HCT116 (cell line): ENCODE results near the gene CPEB2. TPM values are rescaled to one million over a fixed set of nuclear protein-coding genes. Genes with fewer than 3 reads are reported as not detected.

Source experiments
- ATAC-seq: fragments of 200-7000 bp; cut with Tn5 transposase; 2 replicates; pipeline ENCODE4 v1.9.1; 2020; ENCODE audit warnings: mild to moderate bottlenecking, moderate library complexity
- BruUV-seq: library from RNA; stranded (reverse); fragments of 400-500 nt; replicated peaks from 2 replicates; lab custom pipeline; 2021; lab: Mats Ljungman, UMichigan
- CTCF ChIA-PET: fragments of 300-600 bp; sonication (Branson Sonifier 250); formaldehyde crosslinking; loops from one replicate; lab custom pipeline; 2021; ENCODE audit warnings: antibody characterized with exemption; lab: Charles Lee
- POLR2A ChIA-PET: fragments of 300-600, 350-600 bp; sonication (Branson Sonifier 250); formaldehyde crosslinking; loops from one replicate; lab custom pipeline; 2021; ENCODE audit warnings: antibody characterized with exemption; lab: Charles Lee
- RAD21 ChIA-PET, 2 experiments: fragments of 300-600 bp; sonication (Branson Sonifier 250); formaldehyde crosslinking; loops; one replicate each; lab custom pipeline; 2023; ENCODE audit warnings: low total read pairs in 2 of 2; ENCODE audit not compliant: uncharacterized antibody in 2 of 2, unreplicated experiment in 2 of 2, low non-redundant PET in 1 of 2; lab: Charles Lee
- DNase-seq: peaks from one replicate; pipeline ENCODE4 v3.0.0-alpha.2; 2010; ENCODE audit warnings: low read depth, low spot score
- H2AFZ ChIP-seq: fragments of 200-600 bp; shearing (Covaris generic), sonication (generic); 2 replicates; pipeline ENCODE4 v1.6.1; 2017; ENCODE audit warnings: low read depth, mixed run types, mixed read lengths, antibody characterized with exemption, low read length; ENCODE audit not compliant: poor library complexity, severe bottlenecking
- H3K27ac ChIP-seq: 2 replicates; pipeline ENCODE4 v1.5.1; 2012; ENCODE audit warnings: low read depth, low read length
- H3K27me3 ChIP-seq: fragments of 200-600 bp; sonication (generic); 2 replicates; pipeline ENCODE4 v1.6.1; 2016; ENCODE audit warnings: mixed run types, low read length, mixed read lengths; ENCODE audit not compliant: insufficient read depth
- H3K36me3 ChIP-seq, 2 experiments: fragments of 200-500 bp in 1 of 2; fragments of 200-600 bp in 1 of 2; sonication (Bioruptor generic) in 1 of 2; sonication (generic) in 1 of 2; 2 replicates each; pipeline versions ENCODE4 v1.5.1 to v1.6.1; 2014 to 2016; ENCODE audit warnings: low read length in 2 of 2, inconsistent platforms in 1 of 2, mixed read lengths in 1 of 2, mixed run types in 1 of 2; ENCODE audit not compliant: insufficient read depth in 2 of 2, control insufficient read depth in 1 of 2
- H3K4me1 ChIP-seq, 2 experiments: fragments of 200-600 bp in 1 of 2; sonication (generic) in 1 of 2; 2 replicates each; pipeline versions ENCODE4 v1.5.1 to v1.6.1; 2012 to 2017; ENCODE audit warnings: low read length in 2 of 2, inconsistent platforms in 1 of 2, mild to moderate bottlenecking in 1 of 2, mixed read lengths in 1 of 2, mixed run types in 1 of 2, moderate library complexity in 1 of 2; ENCODE audit not compliant: insufficient read depth in 2 of 2, control insufficient read depth in 1 of 2
- H3K4me2 ChIP-seq: fragments of 200-600 bp; sonication (generic); 2 replicates; pipeline ENCODE4 v1.6.1; 2017; ENCODE audit warnings: mixed run types, low read length, mixed read lengths
- H3K4me3 ChIP-seq, 2 experiments: fragments of 200-600 bp in 1 of 2; sonication (generic) in 1 of 2; replicated peaks in 1 of 2; 2 replicates each; pipeline ENCODE4 v1.5.1; 2011 to 2016; ENCODE audit warnings: low read length in 2 of 2, control low read depth in 1 of 2, low read depth in 1 of 2, mild to moderate bottlenecking in 1 of 2, mixed read lengths in 1 of 2, mixed run types in 1 of 2
- H3K79me2 ChIP-seq: fragments of 200-600 bp; sonication (generic); 2 replicates; pipeline ENCODE4 v1.6.1; 2017; ENCODE audit warnings: mild to moderate bottlenecking, mixed run types, low read length, moderate library complexity, mixed read lengths; ENCODE audit not compliant: insufficient read depth
- H3K9ac ChIP-seq: fragments of 200-600 bp; sonication (generic); 2 replicates; pipeline ENCODE4 v1.6.1; 2016; ENCODE audit warnings: low read length, mixed read lengths
- H3K9me2 ChIP-seq: fragments of 200-600 bp; sonication (generic), shearing (Covaris generic); 2 replicates; pipeline ENCODE4 v1.6.1; 2017; ENCODE audit warnings: mixed run types, mild to moderate bottlenecking, moderate library complexity; ENCODE audit not compliant: insufficient read depth
- H3K9me3 ChIP-seq, 2 experiments: fragments of 200-500 bp in 1 of 2; fragments of 200-600 bp in 1 of 2; sonication (Bioruptor generic) in 1 of 2; sonication (generic) in 1 of 2; 2 replicates each; pipeline ENCODE4 v1.6.1; 2014 to 2017; ENCODE audit warnings: low read length in 2 of 2, mixed read lengths in 2 of 2, inconsistent platforms in 1 of 2, low read depth in 1 of 2, mild to moderate bottlenecking in 1 of 2, mixed run types in 1 of 2, moderate library complexity in 1 of 2; ENCODE audit not compliant: control insufficient read depth in 1 of 2, insufficient read depth in 1 of 2
- H4K20me1 ChIP-seq: fragments of 200-600 bp; sonication (generic), shearing (Covaris generic); 2 replicates; pipeline ENCODE4 v1.6.1; 2017; ENCODE audit warnings: mixed run types, mild to moderate bottlenecking, moderate library complexity; ENCODE audit not compliant: insufficient read depth
- ATF3 ChIP-seq: IDR thresholded peaks from 2 replicates; pipeline ENCODE4 v1.6.1; 2012
- CBX3 ChIP-seq: IDR thresholded peaks from 2 replicates; pipeline ENCODE4 v1.6.1; 2012; ENCODE audit warnings: low read depth
- ELF1 ChIP-seq: IDR thresholded peaks from 2 replicates; pipeline ENCODE4 v1.6.1; 2012; ENCODE audit warnings: low read depth, borderline replicate concordance
- EZH2phosphoT487 ChIP-seq: fragments of 200-600 bp; IDR thresholded peaks from 2 replicates; pipeline ENCODE4 v1.6.1; 2018; ENCODE audit warnings: antibody characterized with exemption, borderline replicate concordance
- FOSL1 ChIP-seq: IDR thresholded peaks from 2 replicates; pipeline ENCODE4 v1.6.1; 2012; ENCODE audit warnings: low read depth
- JUND ChIP-seq: IDR thresholded peaks from 2 replicates; pipeline ENCODE4 v1.6.1; 2012
- MAX ChIP-seq: IDR thresholded peaks from 2 replicates; pipeline ENCODE4 v1.6.1; 2012
- POLR2A ChIP-seq: IDR thresholded peaks from 2 replicates; pipeline ENCODE4 v1.7.0; 2011; ENCODE audit warnings: borderline replicate concordance; ENCODE audit not compliant: insufficient read depth, insufficient read length; ENCODE audit errors: extremely low read depth
- POLR2AphosphoS5 ChIP-seq: IDR thresholded peaks from 2 replicates; pipeline ENCODE4 v1.6.1; 2011; ENCODE audit warnings: mild to moderate bottlenecking, low read depth, low read length, moderate library complexity
- REST ChIP-seq: IDR thresholded peaks from 2 replicates; pipeline ENCODE4 v1.6.1; 2012; ENCODE audit warnings: low read depth
- TCF7L2 ChIP-seq: IDR thresholded peaks from 2 replicates; pipeline ENCODE4 v1.7.0; 2011; ENCODE audit warnings: borderline replicate concordance, inconsistent platforms; ENCODE audit not compliant: insufficient read depth, insufficient read length; ENCODE audit errors: extremely low read depth
- YY1 ChIP-seq: IDR thresholded peaks from 2 replicates; pipeline ENCODE4 v1.6.1; 2011; ENCODE audit warnings: low read length, low read depth, moderate library complexity, mild to moderate bottlenecking; ENCODE audit not compliant: insufficient replicate concordance; ENCODE audit errors: extremely low read depth
- ZBTB33 ChIP-seq: IDR thresholded peaks from 2 replicates; pipeline ENCODE4 v1.6.1; 2011; ENCODE audit warnings: mild to moderate bottlenecking, low read length, moderate library complexity; ENCODE audit not compliant: insufficient replicate concordance; ENCODE audit errors: extremely low read depth
- ZFX ChIP-seq: fragments of 450-650 bp; IDR thresholded peaks from 2 replicates; pipeline ENCODE4 v1.6.1; 2017
- ZNF274 ChIP-seq: fragments of 200-500 bp; sonication (Bioruptor generic); IDR thresholded peaks from 2 replicates; pipeline ENCODE4 v1.6.1; 2014; ENCODE audit warnings: mild to moderate bottlenecking, low read depth, low read length, inconsistent platforms
- intact Hi-C: fragments of 100-400 bp; cut with micrococcal nuclease; formaldehyde crosslinking; loops from 2 replicates; pipeline ENCODE4 v1.10.0; 2022
- total RNA-seq: library from RNA; stranded (reverse); gene quantifications from one replicate; pipeline ENCODE4 v1.2.1, GENCODE V29; 2021; ENCODE audit not compliant: unreplicated experiment

CPEB2 gene
- total RNA-seq, 1 experiment from 2014 or later: 1.3 TPM

DNA sequence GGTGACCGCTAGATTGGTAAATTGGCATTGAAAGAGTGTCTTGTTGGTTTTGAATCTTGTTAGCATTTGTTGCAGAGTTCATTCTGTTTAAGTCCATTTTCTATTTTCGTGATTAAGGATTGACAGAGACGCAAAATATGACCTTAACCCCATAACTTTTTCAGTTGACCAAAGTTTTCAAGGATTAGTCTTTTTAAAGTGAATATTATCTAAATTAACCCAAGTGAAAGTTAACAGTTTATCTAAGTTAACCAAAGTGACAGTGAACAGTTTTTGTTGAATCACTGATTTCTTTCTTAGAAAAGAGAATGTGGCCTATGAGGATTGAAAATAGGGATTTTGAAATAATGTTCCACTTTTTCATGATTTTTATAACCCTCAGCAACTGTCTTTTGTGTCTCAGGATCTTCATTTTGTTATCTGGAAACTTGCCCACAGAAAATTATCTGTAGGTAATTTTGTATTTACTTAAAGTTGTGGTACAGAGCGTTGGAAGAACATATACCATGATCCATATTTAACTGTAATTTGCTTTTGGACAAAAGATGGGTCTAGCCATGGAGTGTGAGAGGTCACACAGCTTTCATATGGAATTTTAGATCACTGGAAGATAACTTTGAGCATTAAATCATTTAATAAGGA lies 3.3 kb downstream of the CPEB2 start:
- POLR2A ChIA-PET: no interaction called here
- TSS peak; percentile 39 for BruUV-seq
- no peaks in the 10 kb centered on the region for H3K27me3 ChIP-seq
- TF ChIP-seq ELF1 (no peak), YY1 (no peak), REST (no peak), FOSL1 (no peak), JUND (no peak), CBX3 (no peak), ZFX (no peak), ZBTB33 (no peak), MAX (no peak), TCF7L2 (no peak), POLR2A (no peak), POLR2AphosphoS5 (no peak), ZNF274 (no peak), ATF3 (no peak), EZH2phosphoT487 (no peak)
- H3K79me2 ChIP-seq: no peaks in the 10 kb centered on the region
- H4K20me1 ChIP-seq: no peaks in the 10 kb centered on the region
- no peaks in the 10 kb centered on the region for H3K36me3 ChIP-seq
- CTCF ChIA-PET: no interaction called here
- no peaks in the 10 kb centered on the region for H3K9me2 ChIP-seq
- H3K4me2 ChIP-seq: peak overlapping the region; percentile 93
- DNase-seq (no peak), ATAC-seq (no peak)
- peak overlapping the region; percentile 50 to 69 for H3K4me3 ChIP-seq
- RAD21 ChIA-PET: no interaction called here
- peaks cover 2 to 18% of the 10 kb centered on the region in 2 experiments; a peak in 3 of 4 replicates for H3K4me1 ChIP-seq
- H3K9me3 ChIP-seq: no peaks in the 10 kb centered on the region
- no peak overlapping the region for H3K27ac ChIP-seq
- intact Hi-C loops: loop anchor here (10.0 kb wide), 1 partner anchor 1381 kb away; the partner anchor contains the start of gene BOD1L1
- H2AFZ ChIP-seq: peak overlapping the region; percentile 59
- no peak overlapping the region for H3K9ac ChIP-seq
